Skin of body (tissue), 2 donors: Measurements from ENCODE around the gene STAB1. TPM values are rescaled to one million over a fixed set of nuclear protein-coding genes. Genes with fewer than 3 reads are reported as not detected.

ENCODE experiments used
- DNase-seq: peaks from one replicate; lab custom pipeline; 2025; lab: John Stamatoyannopoulos, UW
- total RNA-seq: library from RNA; depleted of rRNA; stranded (reverse); fragments of >200 nt; gene quantifications from one replicate; pipeline ENCODE4 v1.2.3, GENCODE V29; 2014

The STAB1 gene, protein sequence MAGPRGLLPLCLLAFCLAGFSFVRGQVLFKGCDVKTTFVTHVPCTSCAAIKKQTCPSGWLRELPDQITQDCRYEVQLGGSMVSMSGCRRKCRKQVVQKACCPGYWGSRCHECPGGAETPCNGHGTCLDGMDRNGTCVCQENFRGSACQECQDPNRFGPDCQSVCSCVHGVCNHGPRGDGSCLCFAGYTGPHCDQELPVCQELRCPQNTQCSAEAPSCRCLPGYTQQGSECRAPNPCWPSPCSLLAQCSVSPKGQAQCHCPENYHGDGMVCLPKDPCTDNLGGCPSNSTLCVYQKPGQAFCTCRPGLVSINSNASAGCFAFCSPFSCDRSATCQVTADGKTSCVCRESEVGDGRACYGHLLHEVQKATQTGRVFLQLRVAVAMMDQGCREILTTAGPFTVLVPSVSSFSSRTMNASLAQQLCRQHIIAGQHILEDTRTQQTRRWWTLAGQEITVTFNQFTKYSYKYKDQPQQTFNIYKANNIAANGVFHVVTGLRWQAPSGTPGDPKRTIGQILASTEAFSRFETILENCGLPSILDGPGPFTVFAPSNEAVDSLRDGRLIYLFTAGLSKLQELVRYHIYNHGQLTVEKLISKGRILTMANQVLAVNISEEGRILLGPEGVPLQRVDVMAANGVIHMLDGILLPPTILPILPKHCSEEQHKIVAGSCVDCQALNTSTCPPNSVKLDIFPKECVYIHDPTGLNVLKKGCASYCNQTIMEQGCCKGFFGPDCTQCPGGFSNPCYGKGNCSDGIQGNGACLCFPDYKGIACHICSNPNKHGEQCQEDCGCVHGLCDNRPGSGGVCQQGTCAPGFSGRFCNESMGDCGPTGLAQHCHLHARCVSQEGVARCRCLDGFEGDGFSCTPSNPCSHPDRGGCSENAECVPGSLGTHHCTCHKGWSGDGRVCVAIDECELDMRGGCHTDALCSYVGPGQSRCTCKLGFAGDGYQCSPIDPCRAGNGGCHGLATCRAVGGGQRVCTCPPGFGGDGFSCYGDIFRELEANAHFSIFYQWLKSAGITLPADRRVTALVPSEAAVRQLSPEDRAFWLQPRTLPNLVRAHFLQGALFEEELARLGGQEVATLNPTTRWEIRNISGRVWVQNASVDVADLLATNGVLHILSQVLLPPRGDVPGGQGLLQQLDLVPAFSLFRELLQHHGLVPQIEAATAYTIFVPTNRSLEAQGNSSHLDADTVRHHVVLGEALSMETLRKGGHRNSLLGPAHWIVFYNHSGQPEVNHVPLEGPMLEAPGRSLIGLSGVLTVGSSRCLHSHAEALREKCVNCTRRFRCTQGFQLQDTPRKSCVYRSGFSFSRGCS (N-terminal part only)
- 42.4 TPM for total RNA-seq

DNA sequence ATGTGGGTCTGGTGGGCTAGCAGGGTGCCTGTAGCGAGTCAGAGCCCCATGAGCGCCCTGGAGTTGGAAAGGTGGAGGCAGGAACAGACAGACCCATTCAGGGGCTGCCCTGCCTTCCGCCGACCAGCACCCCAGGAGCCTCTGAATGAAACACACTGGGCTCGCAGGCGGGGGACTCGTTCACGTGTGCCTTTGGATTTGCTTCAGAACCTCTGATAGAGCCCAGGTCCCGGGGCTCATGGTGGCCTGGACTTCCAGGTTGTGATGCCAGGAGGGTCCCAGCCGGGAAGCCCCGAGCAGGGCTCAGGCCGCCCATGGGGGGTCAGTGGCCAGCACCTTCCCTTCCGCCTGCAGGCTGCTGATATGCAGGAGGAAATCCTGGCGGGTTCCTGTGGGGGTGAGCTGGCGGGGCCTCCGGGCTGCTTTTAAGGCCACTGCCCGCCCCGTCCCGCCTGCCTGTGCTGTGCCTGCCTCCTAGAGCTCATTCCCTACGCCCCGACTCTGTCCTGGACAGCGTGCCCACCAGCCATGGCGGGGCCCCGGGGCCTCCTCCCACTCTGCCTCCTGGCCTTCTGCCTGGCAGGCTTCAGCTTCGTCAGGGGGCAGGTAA is at the start of gene STAB1:
Gene STAB1, plus strand, starts transcription at position 453 of the 610 bp plus-strand sequence. Its CDS starts 76 bp downstream, at position 529.
- no peak for DNase-seq

DNA sequence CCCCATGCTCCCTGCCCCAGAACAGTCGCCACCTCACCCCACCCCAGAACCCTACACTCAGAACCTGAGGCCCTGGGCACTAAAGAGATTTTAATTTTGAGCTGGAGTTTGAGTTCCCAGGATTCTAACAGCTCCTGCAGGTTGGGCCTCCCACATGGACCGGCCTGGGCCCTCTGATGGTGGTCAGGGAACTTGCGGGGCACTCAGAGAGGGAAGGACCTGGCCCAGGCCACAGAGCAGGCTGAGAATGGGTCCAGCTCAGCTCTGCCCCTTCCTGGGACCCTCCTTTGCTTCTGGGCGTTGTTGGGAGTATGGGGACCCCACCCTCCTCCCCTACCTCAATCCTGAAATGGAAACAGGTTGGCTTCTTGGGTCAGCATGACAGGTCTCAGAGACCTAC is 49.1 kb upstream of the STAB1 start:
- DNase-seq: no peak

DNA sequence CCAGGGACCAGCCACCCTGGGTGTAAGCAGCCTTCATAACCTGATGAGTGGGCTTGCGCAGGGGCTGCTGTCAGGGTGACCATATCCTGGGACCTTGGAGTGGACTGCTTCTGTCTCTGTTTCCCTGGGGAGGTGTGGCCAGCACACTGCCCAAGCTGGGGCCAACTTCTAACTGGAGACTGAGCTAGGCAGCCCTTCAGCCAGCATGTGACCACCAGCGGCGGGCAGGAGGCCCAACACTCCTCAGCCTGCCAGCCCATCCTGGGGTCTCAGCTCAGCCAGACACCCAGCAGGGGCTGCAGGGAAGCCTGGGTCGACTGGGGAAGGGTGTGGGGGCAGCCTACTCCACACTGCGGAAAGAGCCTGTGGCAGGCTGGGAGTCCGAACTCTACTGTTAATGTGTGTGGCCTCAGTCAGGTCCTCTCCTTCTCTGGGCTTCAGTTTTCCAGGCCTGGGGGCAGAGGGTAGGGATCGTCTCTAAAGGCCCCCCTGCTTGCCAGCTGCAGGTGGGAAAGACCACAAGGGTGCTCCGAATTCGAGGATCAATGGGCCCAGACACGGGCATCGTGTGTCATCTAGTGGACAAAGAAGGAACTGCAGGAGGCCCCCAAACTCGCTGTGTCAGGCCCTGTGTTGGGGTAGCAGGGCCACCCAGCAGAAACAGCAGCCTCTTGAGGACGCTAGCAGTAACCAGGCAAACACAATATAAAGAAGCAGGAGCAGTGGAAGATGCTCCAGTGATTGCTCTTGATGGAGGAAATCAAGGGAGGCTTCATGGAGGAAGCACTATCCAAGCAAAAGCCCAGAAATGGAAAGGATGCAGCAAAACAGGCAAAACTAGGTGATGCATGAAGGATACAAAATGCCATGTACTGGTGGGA is 48.3 kb upstream of the STAB1 start:
- peak; percentile 12 for DNase-seq

DNA sequence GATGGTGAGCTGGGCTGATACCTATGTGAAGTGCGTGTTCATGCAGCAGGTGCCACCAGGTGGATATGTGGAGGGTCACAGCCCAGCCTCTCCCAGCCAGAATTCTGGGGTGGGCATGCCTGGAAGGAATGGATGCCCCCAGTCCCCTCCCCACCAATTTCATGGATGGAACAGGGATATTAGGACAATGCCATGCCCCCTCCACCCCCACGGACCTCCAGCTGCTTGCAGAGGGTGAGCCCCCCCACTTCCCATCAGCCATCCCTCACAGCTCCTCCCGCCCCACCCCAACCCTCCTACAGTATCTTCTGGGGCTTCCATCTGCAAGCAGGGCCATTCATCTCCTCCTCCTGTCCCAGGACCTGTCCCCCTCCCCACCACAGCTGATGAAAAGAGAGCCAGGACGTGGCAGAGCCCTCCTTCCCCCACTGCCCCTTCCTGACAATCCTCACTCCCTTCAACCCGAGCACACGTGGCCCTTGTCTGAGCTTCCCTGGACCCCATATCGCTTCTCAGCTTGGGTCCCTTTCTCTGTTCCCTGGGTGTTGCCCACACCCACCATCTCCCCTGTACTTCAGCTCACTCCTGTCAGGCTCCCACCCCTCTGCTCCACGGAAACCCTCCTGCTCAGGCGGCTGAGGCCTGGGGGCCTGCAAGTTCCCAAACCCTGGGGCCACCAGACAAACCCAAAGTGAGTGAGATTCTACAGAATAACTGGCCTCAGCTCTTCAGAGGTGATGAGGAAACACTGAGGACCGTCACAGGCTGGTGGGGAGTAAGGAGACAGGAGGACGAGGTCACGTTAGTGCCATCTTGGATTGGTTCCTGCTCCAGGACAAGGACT is 47.4 kb upstream of the STAB1 start:
- DNase-seq: no peak

DNA sequence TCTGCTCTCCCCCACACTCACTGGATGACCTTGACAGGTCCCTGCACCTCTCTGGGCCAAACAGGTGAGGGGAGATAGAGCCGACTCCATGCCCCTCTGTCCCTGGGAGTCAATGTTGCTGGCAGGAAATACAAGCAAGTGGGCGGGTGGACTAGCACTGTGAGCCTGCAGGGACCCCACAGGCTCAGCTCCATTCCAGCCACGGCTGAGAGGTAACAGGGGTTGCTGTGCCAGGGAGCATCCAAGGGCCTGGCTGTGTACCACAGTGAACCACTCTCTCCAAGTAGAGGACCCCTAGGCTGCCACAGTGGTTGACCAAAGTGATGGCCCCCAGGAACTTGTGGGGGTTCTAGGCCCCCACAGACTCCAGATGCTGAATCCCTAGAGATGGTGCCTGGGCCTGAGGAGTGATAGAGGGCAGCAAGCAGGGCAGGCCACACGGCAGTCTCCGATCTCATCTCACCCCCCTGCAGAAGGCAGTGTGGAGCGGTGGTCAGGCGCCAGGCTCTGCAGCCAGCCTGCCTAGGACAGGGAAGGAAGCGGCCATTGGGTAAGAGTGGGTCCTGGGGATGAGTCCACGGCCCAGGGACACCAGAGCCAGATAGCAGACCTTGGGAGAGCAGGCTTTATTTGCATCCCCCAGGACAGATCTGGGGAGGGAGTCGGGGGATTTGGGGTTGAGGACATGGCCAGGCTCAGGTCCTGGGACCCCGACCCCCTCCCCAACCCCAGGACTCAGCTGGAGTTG is 44.5 kb upstream of the STAB1 start:
- no peak for DNase-seq

DNA sequence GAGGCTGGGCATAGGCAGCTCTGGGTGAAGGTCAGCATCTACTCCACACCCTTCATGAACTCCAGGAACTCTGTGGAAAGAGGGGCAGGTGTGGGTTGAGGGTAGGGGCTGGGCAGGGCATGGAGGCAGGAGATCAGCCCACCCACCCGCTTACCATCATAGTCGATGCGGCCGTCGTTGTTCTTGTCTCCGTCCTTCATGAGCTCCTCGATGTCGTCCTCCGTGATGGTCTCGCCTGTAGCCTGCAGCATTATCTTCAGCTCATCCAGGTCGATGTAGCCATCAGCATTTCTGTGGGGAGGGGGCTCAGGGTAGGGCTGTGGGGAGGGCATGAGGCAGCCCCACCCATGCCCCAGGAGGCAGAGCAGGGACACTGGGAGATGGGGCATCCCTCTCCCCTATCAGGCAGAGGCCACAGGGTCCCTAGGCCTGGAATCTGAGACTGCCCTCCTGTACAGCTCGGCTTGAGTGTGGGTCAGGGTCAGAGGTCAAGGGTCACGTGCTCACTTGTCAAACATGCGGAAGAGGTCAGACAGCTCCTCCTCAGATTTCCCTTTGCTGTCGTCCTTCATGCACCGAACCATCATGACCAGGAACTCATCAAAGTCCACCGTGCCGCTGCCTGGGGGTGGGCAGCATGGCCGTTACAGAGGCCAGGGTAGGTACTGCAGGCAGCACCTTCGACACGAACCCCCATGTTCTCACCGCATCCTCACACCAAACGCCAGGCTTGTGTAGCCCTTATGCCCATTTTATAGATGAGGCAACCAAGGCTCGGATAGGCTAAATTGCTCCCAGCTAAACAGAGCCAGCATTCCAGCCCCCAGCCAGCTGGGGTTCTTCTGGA is 43.7 kb upstream of the STAB1 start:
- no peak for DNase-seq

DNA sequence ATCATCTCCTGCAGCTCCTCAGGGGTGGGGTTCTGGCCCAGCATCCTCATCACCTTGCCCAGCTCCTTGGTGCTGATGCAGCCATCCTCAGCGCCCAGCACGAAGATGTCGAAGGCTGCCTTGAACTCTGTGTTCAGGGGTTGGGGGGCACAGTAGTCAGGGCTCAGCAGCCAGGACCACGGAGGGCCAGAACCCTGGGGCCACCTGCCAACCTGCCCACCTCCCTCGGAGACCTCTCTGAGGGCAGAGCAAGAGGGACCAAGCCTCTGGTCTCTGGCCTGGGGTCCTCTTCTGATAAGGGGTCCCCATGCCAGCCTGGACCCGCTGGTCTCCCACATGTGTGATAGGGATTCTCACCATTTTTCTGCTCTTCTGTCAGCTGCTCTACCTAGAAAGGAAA is 43.0 kb upstream of the STAB1 start:
- DNase-seq: no peak

DNA sequence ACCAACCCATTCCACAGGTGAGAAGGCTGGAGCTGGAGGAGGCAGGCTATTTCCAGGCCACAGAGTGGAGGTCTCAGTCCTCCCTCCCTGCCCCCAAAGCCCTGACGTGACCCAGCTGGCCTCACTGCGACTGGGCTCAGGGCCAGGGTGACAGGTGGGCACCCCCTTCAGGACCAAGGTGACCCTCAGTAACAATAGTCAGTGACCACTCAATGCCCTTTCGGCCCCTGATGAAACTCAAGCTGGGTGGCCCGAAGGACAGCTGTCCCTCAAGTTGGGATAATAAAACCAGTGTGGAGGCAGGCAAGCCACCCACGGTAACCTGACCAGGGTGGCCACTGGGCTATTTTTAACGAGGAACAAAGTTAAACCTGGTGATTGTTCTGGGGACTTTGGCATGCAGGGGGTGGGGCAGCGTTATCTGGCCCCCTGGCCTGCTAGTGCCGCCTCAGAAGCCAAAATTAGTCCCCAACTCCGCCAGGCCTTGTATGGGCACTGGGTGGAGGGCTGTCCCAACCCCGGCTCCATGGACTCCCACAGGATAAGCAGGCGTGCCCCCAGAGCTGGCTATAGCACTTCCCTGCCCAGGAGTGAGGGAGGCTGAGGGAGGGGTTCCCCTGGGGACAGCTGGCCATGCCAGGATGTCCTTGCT is 42.4 kb upstream of the STAB1 start:
- DNase-seq: no peak

DNA sequence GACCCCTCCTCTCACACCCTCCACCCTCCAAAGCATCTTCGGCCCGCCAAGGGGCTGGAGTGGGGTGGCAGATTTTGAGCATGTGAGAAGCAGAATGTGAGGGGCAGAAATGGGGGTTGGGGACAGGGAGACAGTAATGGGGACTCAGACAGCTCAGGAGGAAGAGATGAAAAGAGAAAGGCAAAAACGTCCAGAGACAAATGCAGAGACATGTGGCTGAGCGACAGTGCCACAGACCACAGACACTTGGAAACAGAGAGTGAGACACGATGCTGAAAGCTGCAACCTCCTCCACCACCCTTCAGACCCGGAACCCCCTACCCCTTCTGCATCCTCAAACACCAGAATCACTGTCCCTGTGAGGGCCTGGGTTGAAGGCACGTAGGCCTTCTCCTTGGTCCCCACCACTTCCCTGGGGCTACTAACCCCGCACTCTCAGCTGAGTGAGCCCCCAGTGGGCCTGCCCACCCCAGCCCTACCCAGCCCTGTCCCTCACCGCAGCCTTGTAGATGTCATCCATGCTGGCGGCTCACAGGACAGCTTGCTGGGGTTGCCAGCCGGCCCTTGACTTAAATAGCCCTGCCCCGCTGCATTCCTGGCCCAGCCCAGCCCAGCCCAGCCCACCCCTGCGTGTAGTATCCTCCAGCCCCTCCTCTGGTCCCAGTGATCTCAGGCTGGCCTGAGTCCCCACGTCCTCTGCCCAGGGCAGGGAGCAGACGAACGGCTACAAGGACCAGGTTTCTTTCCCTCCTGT is 41.5 kb upstream of the STAB1 start, which contains the start of gene TNNC1:
Gene TNNC1, minus strand, starts transcription at position 546 of the 754 bp plus-strand sequence. Its CDS starts 26 bp downstream, at position 520.
- no peak for DNase-seq

DNA sequence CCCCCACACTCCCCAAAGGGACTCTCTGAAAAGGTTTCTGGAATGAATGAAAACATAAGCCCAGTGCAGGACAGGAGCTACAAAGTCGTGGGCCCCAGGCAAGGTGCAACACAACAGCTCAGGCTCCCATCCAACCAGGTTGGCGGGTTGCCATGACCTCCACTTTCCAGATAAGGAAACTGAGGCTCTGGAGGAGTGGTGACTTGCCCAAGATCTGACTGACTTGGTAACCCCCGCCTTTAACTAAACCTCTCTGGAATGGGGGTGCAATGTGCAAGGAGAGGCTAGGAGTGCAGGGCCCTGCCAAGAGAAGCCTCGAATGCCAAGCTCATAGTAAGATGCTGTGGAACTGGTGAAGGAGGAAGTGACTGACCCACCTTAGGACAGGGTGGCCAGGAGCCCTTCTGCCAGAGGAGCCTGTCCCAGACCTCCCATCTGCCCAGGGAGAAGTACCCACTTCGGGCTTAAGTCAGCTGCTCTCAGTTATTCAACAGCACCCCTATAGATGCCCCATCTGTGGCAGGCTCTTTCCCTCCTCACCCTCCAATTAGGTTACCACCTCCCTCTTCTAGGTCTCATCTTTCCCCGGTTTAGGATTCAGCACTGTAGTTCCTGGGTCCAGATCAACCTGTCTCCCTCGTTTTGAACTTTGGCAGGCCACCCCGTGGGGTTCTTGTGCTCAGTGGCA is 40.7 kb upstream of the STAB1 start:
- no peak for DNase-seq

DNA sequence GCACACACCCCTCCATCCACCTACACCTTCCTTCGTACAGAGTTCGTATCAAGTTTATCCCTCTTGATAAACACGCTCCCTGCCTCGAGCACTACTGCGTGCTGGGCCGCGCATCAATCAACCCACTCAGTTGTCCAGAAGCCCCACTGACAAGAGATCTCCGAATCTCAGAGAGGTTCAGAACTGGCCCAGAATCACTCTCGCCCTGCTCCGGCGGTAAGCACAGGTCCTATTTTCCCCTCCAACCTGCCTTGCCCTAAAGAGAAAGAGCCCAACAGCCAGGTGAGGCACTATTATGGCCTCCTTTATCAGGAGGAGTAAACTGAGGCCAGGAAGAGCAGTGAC is 40.2 kb upstream of the STAB1 start:
- DNase-seq: no peak

DNA sequence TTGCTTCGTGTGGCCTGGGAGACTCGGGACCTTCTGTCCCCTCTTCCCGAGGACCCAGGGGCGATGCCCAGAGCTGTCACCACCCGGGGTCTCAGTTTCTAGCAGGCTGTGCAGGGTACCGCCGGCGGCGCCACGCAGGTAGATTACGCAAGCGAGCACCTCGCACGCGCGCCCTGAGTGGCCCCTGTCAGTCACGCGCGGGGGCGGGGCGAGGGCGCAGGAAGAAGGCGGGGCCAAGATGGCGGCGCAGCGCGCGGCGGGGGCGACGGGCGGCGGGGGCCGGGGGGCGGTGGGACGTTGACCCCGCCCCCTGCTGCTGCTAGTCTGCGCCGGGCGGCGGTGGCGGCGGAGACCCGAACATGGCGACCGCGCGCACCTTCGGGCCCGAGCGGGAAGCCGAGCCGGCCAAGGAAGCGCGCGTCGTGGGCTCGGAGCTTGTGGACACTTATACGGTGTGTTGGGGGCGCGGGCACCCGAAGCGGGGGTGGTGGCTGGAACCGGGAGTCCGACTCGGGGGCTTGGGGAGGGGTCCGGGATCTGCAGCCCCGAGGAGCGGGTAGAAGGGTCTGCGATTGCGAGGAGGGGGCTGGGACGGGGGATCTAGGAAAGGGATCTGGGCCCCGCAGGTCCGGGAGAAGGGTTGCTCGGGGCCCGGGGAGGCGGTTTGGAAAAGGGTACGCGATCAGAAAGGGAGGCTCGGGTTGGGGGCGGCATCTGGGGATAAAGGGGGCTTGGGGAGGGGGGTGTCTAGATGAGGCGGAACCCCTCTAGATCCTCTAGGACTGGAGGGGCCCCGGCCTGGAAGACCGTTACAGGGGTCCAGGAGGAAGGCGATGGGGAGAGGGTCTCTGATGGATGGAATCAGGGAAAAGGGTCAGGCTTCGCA is 39.6 kb upstream of the STAB1 start, which contains the start of gene NISCH:
Gene NISCH, plus strand, starts transcription at position 322 of the 886 bp plus-strand sequence. Its CDS starts 38 bp downstream, at position 360.
- peak; percentile 42 for DNase-seq

DNA sequence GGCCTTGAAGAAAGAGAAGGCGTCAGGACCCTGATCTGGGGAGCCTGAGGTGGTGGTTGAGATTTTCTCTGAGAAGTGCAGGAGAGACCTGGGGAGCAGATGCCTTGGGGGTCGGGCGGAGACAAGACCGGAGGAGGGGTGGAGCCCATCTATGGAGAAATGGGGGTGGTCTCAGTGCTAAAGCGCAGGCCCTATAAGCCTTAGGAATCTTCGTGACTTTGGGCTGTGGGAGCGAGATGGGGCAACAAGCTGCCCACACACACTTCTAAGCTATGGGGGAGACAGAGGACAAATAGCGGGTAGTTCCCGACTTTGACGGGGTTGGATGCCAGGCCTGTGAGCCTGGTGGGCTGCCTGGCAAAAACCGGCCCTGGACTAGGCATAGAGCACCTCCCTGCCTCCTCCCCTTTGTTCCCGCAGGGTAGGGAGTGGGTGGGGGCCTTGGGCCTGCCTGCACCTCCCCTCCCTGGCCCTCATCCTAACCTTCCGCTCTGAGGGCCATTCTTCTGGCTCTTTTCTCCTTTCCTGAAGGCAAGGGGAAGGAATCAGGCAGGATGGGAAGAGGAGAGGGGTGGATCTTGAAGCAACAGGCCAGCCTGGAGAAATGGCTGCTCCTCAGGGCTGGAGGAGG is 38.9 kb upstream of the STAB1 start:
- DNase-seq: peak; percentile 8

DNA sequence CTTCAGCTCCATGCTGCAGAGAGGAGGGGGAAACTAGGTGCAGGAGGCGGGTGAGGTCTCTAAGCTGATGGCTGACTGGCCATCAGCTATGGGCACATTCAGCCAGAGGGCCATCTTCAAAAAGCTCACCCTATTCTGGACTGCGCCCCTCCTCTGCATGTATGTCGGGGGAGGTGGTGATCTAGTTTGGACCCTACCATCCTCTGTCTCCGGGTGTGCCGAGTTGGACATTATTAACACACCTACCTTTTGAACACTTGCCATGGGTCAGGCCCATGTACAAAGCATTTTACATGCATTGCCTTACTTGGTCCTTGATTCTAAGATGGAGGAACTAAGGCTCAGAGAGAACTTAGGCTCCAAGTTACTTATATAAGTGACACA is 38.3 kb upstream of the STAB1 start:
- DNase-seq: no peak
